HG03045 (cell line): Measurements from ENCODE around the gene PDZD11.
"Not testable (repeated sequence)": the region's sequence is repeated elsewhere in the genome, so short reads cannot be mapped to it uniquely, and the experiment has no call there.

ENCODE experiments used
- ATAC-seq: cut with Tn5 transposase; IDR thresholded peaks from one replicate; pipeline ENCODE4 v1.9.1; 2021; ENCODE audit warnings: mild to moderate bottlenecking, moderate library complexity; ENCODE audit not compliant: unreplicated experiment

The PDZD11 gene

GRCh38 chrX:70257423-70258288 is 32.1 kb downstream of the PDZD11 start:
- no peak for ATAC-seq

- no peak for ATAC-seq
Observed at GRCh38 chrX:70255452-70255851, 34.3 kb downstream of the PDZD11 start.

- ATAC-seq = no peak
Observed at GRCh38 chrX:70254909-70255308, 34.8 kb downstream of the PDZD11 start.

DNA sequence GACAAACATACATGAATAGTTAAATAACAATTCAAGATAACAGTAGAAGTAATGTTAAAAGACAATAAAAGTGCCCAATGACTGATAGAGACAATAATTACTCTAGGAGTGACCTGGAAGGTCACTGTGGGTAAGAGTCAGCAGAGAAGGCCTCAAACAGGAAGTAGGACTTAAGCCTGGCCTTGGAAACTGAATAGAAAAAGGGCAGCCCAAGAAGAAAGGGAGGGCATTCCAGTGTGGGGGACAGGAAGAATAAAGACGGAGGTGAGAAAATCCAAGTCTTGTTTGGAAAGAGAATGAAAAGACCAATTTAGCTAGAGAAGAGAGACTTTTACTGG is 35.7 kb downstream of the PDZD11 start:
- ATAC-seq = no peak

DNA sequence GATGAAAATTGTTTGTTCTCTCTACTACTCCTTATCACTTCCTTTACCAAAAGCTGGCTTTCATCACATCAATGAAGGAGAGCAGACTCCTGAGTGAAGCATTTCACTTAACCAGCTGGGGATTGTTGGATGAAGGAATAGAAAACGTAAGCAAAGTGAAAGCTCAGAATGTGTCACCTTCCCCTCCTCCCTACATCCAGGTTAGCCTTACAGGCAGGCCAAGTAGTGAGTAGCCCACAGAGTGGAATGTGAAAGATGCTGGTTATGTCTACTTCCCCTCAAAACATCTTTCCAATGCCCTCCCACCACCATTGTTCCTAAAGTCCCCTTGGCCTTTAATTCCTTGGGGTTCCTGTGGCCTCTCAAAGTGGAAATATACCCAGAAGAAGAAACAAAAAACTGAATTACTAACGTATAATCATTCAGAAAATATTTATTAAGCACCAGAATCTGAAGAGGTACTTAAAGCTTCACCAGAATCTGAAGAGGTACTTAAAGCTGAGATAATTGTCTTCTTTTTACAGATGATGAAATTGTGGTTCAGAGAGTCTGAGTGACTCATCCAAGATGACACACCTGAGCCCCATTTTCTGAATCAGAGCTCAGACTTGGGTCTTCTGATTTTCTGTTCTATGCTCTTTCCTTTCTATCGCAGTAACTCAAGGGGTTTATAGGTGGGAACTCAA is 36.2 kb downstream of the PDZD11 start:
- ATAC-seq = no peak

DNA sequence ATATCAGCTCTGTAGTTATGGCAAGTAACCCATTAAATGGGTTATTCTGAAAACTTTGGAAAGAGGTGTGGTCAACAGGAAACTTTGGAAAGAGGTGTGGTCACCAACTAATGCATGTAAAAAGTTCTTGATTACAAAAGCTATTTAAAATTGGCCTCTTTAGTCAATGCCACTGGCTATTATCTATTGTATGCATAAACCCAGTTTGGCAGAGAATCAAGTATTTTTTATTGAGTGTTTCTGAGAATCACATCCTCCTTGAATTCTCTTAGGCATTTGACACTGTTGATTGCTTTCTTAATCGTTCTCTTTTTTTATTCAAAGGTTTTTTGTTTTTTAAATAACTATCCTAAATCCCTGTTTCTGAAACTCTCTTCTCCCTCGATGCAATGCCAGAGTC is 37.2 kb downstream of the PDZD11 start:
- no peak for ATAC-seq

- no peak for ATAC-seq
Observed at GRCh38 chrX:70247252-70247651, 42.5 kb downstream of the PDZD11 start.

DNA sequence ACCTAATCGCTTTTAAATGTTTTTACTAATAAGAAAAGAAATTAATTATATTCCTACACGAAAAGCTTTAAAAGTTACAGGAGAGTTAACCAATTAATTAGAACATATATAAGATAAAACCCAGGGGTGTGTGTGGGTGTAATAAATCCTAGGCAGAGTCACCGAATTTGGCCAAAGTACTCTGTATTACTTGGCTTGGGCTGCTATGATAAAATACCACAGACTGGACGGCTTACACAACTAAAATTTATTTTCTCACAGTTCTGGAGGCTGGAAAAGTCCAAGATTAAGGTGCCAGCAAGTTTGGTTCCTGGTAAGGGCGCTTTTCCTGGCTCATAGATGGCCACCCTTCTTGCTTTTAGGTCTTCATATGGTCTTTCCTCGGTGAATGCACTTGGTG is 44.8 kb downstream of the PDZD11 start:
- no peak for ATAC-seq

GRCh38 chrX:70243601-70244000 is 46.1 kb downstream of the PDZD11 start:
- not testable (repeated sequence) for ATAC-seq

DNA sequence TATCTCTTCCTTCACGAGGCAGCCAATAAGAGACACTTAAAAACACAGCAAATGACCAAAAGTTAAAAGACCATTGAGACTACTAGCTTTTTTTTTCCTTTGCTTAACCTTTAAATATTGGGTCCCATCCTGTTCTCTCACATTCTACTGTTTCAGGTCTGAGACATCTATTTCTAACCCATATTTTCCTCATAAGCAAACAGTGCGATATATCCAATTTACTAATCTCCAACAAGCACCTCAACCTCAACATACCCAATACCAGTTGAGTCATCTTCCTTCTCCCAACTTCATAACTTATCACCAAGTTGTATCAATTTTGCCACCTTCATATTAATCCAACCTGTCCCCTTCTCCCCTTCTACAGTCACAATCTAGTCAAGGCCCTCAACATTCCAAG is 48.2 kb downstream of the PDZD11 start:
- ATAC-seq = no peak

- ATAC-seq = no peak
Observed at GRCh38 chrX:70240751-70241150, 49.0 kb downstream of the PDZD11 start.
